CD4-positive, alpha-beta T cell (primary cell): Measurements from ENCODE around the gene RCAN3. TPM values are rescaled to one million over a fixed set of nuclear protein-coding genes. Genes with fewer than 3 reads are reported as not detected.

Source experiments
- ATAC-seq: fragments of 200-7000 bp; cut with Tn5 transposase; one replicate; pipeline ENCODE4 v1.10.0; 2022; ENCODE audit warnings: mild to moderate bottlenecking; ENCODE audit not compliant: poor library complexity
- CTCF ChIA-PET: fragments of 350-600 bp; sonication (Branson Sonifier 250); formaldehyde crosslinking; loops from one replicate; lab custom pipeline; 2021; ENCODE audit warnings: antibody characterized with exemption, inconsistent platforms; lab: Charles Lee
- POLR2A ChIA-PET: fragments of 350-600 bp; sonication (Branson Sonifier 250); formaldehyde crosslinking; loops from one replicate; lab custom pipeline; 2021; ENCODE audit warnings: antibody characterized with exemption, inconsistent platforms; lab: Charles Lee
- DNase-seq, 14 experiments: peaks; one replicate each; pipeline ENCODE4 v3.0.0-alpha.2; 2013 to 2020; ENCODE audit warnings: mixed read lengths in 2 of 14
- H3K27ac ChIP-seq, 2 donors: one replicate each; pipeline versions ENCODE4 v1.5.1 to v1.7.0; 2013; ENCODE audit warnings: low read length in 2 of 2, low read depth in 1 of 2, mild to moderate bottlenecking in 1 of 2
- H3K27me3 ChIP-seq, 2 experiments: 1 replicate in 1 of 2; 2 replicates in 1 of 2; pipeline versions ENCODE4 v1.6.1 to v1.7.0; 2013; ENCODE audit warnings: low read length in 2 of 2, control low read depth in 1 of 2, mild to moderate bottlenecking in 1 of 2, moderate library complexity in 1 of 2; ENCODE audit not compliant: insufficient read depth in 2 of 2, control insufficient read depth in 1 of 2
- H3K36me3 ChIP-seq: one replicate; pipeline ENCODE4 v1.6.1; 2013; ENCODE audit warnings: low read length, control low read depth; ENCODE audit not compliant: insufficient read depth
- H3K4me1 ChIP-seq: one replicate; pipeline ENCODE4 v1.6.1; 2013; ENCODE audit warnings: low read length, control low read depth; ENCODE audit not compliant: insufficient read depth
- H3K4me3 ChIP-seq: one replicate; pipeline ENCODE4 v1.5.1; 2013; ENCODE audit warnings: mild to moderate bottlenecking, low read length, moderate library complexity
- H3K9me3 ChIP-seq, 2 experiments: 1 replicate in 1 of 2; 2 replicates in 1 of 2; pipeline versions ENCODE4 v1.6.1 to v1.7.0; 2013; ENCODE audit warnings: low read length in 2 of 2, mild to moderate bottlenecking in 2 of 2, control low read depth in 1 of 2, moderate library complexity in 1 of 2; ENCODE audit not compliant: control insufficient read depth in 1 of 2, insufficient read depth in 1 of 2
- H3K27ac Mint-ChIP-seq: one replicate; pipeline ENCODE4 v1.8.0; 2020; ENCODE audit warnings: mixed read lengths
- H3K27me3 Mint-ChIP-seq: one replicate; pipeline ENCODE4 v1.8.0; 2021; ENCODE audit warnings: mixed read lengths
- H3K36me3 Mint-ChIP-seq: one replicate; pipeline ENCODE4 v1.8.0; 2021; ENCODE audit warnings: low read depth, mixed read lengths
- H3K4me1 Mint-ChIP-seq: one replicate; pipeline ENCODE4 v1.8.0; 2021; ENCODE audit warnings: low read depth, mixed read lengths
- H3K4me3 Mint-ChIP-seq: one replicate; pipeline ENCODE4 v1.8.0; 2020; ENCODE audit warnings: mild to moderate bottlenecking, mixed read lengths
- H3K9me3 Mint-ChIP-seq: one replicate; pipeline ENCODE4 v1.8.0; 2020; ENCODE audit warnings: mixed read lengths
- CTCF ChIP-seq: fragments of 200-600 bp; IDR thresholded peaks from one replicate; pipeline ENCODE4 v1.8.0; 2022; ENCODE audit warnings: antibody characterized with exemption, mild to moderate bottlenecking
- intact Hi-C, 2 experiments: fragments of 100-400 bp; cut with DNase I in 1 of 2; cut with micrococcal nuclease in 1 of 2; formaldehyde crosslinking; loops; one replicate each; pipeline versions ENCODE4 v1.15.1 to v1.9.0; 2023 to 2025; cut with DNase I, micrococcal nuclease
- total RNA-seq, 174 experiments: library from RNA in 2 of 174; stranded (reverse) in 2 of 174; gene quantifications; one replicate each; pipeline ENCODE4 v1.2.3 and lab custom pipeline; 2021 to 2026

Gene RCAN3
- total RNA-seq, 2 experiments from 2014 or later: 185 to 191 TPM

DNA sequence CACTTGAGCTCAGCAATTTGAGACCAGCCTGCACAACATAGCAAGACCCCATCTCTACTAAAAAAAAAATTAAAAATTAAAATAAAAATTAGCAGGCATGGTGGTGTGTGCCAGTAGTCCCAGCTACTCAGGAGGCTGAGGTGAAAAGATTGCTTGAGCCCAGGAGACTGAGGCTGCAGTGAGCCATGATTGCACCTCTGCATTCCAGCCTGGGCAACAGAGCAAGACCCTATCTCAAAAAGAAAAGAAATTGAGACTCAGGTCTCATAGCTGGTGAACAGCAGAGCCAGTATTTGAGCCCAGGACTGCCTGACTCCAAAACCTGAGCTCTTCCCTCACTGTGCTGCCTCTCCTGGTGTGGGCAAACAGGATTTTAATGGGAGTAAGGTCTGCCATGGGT, 28.4 kb upstream of the RCAN3 start:
- Mint-ChIP-seq H3K36me3 (peaks cover 26% of the 10 kb centered on the region), H3K4me1 (peaks cover 49% of the 10 kb centered on the region), H3K4me3 (no peak overlapping the region), H3K9me3 (no peaks in the 10 kb centered on the region), H3K27ac (peak overlapping the region; percentile 33), H3K27me3 (no peaks in the 10 kb centered on the region)
- Histone ChIP-seq H3K4me1 (peaks cover 4% of the 10 kb centered on the region), H3K4me3 (no peak overlapping the region), H3K27ac (no peak overlapping the region), H3K9me3 (no peaks in the 10 kb centered on the region), H3K27me3 (no peaks in the 10 kb centered on the region), H3K36me3 (peaks cover 21% of the 10 kb centered on the region)
- ATAC-seq: no peak
- ChIA-PET POLR2A (interaction anchor here (1.9 to 6.5 kb wide), 3 partner anchors 12 to 33 kb away, joined by 4 to 57 read pairs (median 16); partner anchors contain the start of gene RCAN3), CTCF (interaction anchor here (1.1 to 1.9 kb wide), 4 partner anchors 23 to 59 kb away, joined by 3 to 6 read pairs (median 4); partner anchors contain the start of gene NIPAL3)
- DNase-seq: no peak
- intact Hi-C loops: loop anchor here in 1 of 2 experiments (5.0 kb wide), 1 partner anchor 33 kb away; no protein-coding TSS in a partner anchor
- TF ChIP-seq CTCF: no peak

- H3K27ac Mint-ChIP-seq: peak overlapping the region; percentile 77
These were observed 26.9 kb upstream of the RCAN3 start for GRCh38 chr1:24475700-24476099.

DNA sequence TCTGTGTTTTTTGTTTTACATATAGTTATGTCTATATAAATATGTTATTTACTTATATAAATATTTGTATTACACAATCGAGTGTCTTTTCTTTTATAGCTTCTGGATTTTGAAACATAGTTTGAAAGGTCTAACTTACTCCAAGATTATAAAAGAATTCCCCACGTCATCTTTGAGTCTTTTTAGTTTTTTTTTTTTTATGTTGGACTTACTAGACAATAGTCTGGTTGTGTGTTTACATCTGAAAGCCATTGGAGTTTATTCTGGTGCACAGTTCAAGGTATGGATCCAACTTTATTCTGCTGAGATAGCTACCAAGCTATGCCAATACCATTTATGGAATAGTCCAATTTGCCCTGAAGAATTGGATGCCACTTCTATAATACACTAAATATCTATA, 26.1 kb upstream of the RCAN3 start:
- H3K9me3 ChIP-seq: no peaks in the 10 kb centered on the region
- H3K27me3 Mint-ChIP-seq: no peaks in the 10 kb centered on the region
- H3K9me3 Mint-ChIP-seq: no peaks in the 10 kb centered on the region
- H3K4me1 ChIP-seq: peaks cover 18% of the 10 kb centered on the region
- no peak overlapping the region for H3K4me3 ChIP-seq
- DNase-seq: no peak
- ChIA-PET POLR2A (interaction anchor here (0.9 to 6.5 kb wide), 6 partner anchors 10 to 60 kb away, joined by 3 to 57 read pairs (median 4); partner anchors contain the start of gene RCAN3), CTCF (interaction anchor here (1.4 kb wide), 1 partner anchor 26 kb away, joined by 3 read pairs; the partner anchor contains the start of gene RCAN3)
- no peak overlapping the region for H3K4me3 Mint-ChIP-seq
- H3K4me1 Mint-ChIP-seq: peaks cover 38% of the 10 kb centered on the region
- no peak for TF ChIP-seq CTCF
- ATAC-seq: no peak
- peaks cover 3% of the 10 kb centered on the region for H3K36me3 ChIP-seq
- peaks cover 8% of the 10 kb centered on the region for H3K36me3 Mint-ChIP-seq
- no peaks in the 10 kb centered on the region for H3K27me3 ChIP-seq
- H3K27ac ChIP-seq: no peak overlapping the region
- intact Hi-C loops: no loop called here
- H3K27ac Mint-ChIP-seq: peak overlapping the region; percentile 77

More at GRCh38 chr1:24475700-24476099, 26.9 kb upstream of the RCAN3 start:
- POLR2A ChIA-PET: interaction anchor here (0.6 to 6.5 kb wide), 8 partner anchors 11 to 60 kb away, joined by 3 to 57 read pairs (median 5); partner anchors contain the start of genes NIPAL3 and RCAN3
- H3K4me1 Mint-ChIP-seq: peaks cover 34% of the 10 kb centered on the region
- Histone ChIP-seq H3K27ac (no peak overlapping the region), H3K4me1 (peaks cover 10% of the 10 kb centered on the region), H3K4me3 (no peak overlapping the region), H3K36me3 (peaks cover 6% of the 10 kb centered on the region), H3K27me3 (no peaks in the 10 kb centered on the region), H3K9me3 (no peaks in the 10 kb centered on the region)
- no peaks in the 10 kb centered on the region for H3K27me3 Mint-ChIP-seq
- peak in 2 of 14 experiments; percentile 38 to 55 for DNase-seq
- H3K36me3 Mint-ChIP-seq: peaks cover 12% of the 10 kb centered on the region
- TF ChIP-seq CTCF: no peak
- H3K9me3 Mint-ChIP-seq: no peaks in the 10 kb centered on the region
- peak overlapping the region; percentile 54 for H3K4me3 Mint-ChIP-seq
- ATAC-seq: peak; percentile 93
- intact Hi-C loops: no loop called here
- CTCF ChIA-PET: interaction anchor here (0.6 to 1.9 kb wide), 3 partner anchors 11 to 112 kb away, joined by 3 to 6 read pairs (median 3); partner anchors contain the start of gene NIPAL3
